Left lung (tissue), 10 donors: ENCODE data around the gene MYL5. TPM values are rescaled to one million over a fixed set of nuclear protein-coding genes. Genes with fewer than 3 reads are reported as not detected.

Experiments
- ATAC-seq: fragments of 200-7000 bp; cut with Tn5 transposase; one replicate; pipeline ENCODE4 v1.9.1; 2020; ENCODE audit warnings: moderate library complexity
- DNase-seq, 4 donors: peaks; one replicate each; pipeline ENCODE4 v3.0.0-alpha.2; 2013 to 2020
- H3K27ac ChIP-seq, 2 donors: fragments of 200-600 bp; sonication (generic) in 1 of 2; one replicate each; pipeline versions ENCODE4 v1.5.0 to v1.8.0; 2020 to 2021
- H3K27me3 ChIP-seq, 2 donors: fragments of 200-600 bp; sonication (generic) in 1 of 2; one replicate each; pipeline versions ENCODE4 v1.5.0 to v1.8.0; 2020 to 2021
- H3K36me3 ChIP-seq, 2 donors: fragments of 200-600 bp; sonication (generic) in 1 of 2; one replicate each; pipeline versions ENCODE4 v1.5.0 to v1.8.0; 2020 to 2021
- H3K4me1 ChIP-seq, 2 donors: fragments of 200-600 bp; one replicate each; pipeline ENCODE4 v1.8.0; 2021
- H3K4me3 ChIP-seq, 2 donors: fragments of 200-600 bp; sonication (generic) in 1 of 2; one replicate each; pipeline versions ENCODE4 v1.5.0 to v1.8.0; 2020 to 2021; ENCODE audit warnings: mild to moderate bottlenecking in 1 of 2
- H3K9me3 ChIP-seq, 2 donors: fragments of 200-600 bp; sonication (generic) in 1 of 2; one replicate each; pipeline versions ENCODE4 v1.5.0 to v1.8.0; 2020 to 2021
- intact Hi-C, 2 donors: fragments of 100-400 bp; cut with DNase I; formaldehyde crosslinking; loops; one replicate each; pipeline versions ENCODE4 v1.11.2 to v1.14.2; 2022
- polyA plus RNA-seq, 6 donors: library from polyadenylated mRNA; unstranded; fragments of 120-200 nt; gene quantifications; one replicate each; pipeline ENCODE4 v1.2.1, GENCODE V29; 2013; ENCODE audit not compliant: insufficient read length in 6 of 6
- total RNA-seq, 2 donors: library from RNA; stranded (reverse); fragmentation: NEBNext Ultra II Directional; extraction: Animal tissue kit (Norgen Biotek cat#: 25700); gene quantifications; one replicate each; pipeline ENCODE4 v1.2.1, GENCODE V29; 2021
- TF ChIP-seq, protein P1 (sequence below), 2 donors: fragments of 200-600 bp; sonication (generic) in 1 of 2; IDR thresholded peaks; one replicate each; pipeline versions ENCODE4 v1.5.0 to v1.8.0; 2021; ENCODE audit warnings: antibody characterized with exemption in 2 of 2
- donor health status: DM: no; HTN: yes; CAD: no.
- donor health status: DM: no; HTN: no; CAD: no.

MYL5 gene
- total and polyA plus RNA-seq, 8 donors = 7.8 to 23.2 (median 17.5) TPM

DNA sequence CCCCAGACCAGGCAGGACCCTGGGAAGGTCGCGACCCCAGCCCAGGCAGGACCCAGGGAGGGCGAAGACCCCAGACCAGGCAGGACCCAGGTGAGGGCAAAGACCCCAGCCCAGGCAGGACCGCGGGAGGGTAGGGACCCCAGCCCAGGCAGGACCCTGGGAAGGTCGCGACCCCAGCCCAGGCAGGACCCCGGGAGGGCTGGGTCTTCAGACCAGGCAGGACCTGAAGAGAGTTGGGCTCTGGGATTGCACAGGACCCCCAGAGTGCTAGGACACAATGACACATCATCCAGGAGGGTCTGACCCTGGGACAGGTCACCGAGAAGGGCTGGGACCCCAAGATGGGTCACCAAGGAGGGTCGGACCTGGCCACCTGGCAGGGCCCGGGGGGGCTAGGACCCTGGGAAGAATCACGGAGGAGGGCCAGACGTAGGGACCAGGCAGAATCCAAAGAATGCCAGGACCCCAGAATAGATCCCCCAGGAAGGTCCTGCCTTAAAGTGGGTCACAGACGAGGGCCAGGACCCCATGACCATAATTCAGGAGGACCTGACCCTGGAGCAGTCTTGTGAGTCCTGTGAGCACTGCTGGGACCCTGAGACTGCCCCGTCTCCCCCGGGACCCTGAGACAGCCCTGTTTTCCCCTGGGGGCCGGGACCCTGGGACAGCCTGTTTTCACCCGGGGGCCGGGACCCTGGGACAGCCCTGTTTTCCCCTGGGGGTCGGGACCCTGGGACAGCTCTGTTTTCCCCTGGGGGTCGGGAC is 32.7 kb downstream of the MYL5 start:
- H3K27me3 ChIP-seq = no peaks in the 10 kb centered on the region
- H3K4me1 ChIP-seq = peaks cover 13 to 34% of the 10 kb centered on the region in 2 donors
- TF ChIP-seq, protein P1, sequence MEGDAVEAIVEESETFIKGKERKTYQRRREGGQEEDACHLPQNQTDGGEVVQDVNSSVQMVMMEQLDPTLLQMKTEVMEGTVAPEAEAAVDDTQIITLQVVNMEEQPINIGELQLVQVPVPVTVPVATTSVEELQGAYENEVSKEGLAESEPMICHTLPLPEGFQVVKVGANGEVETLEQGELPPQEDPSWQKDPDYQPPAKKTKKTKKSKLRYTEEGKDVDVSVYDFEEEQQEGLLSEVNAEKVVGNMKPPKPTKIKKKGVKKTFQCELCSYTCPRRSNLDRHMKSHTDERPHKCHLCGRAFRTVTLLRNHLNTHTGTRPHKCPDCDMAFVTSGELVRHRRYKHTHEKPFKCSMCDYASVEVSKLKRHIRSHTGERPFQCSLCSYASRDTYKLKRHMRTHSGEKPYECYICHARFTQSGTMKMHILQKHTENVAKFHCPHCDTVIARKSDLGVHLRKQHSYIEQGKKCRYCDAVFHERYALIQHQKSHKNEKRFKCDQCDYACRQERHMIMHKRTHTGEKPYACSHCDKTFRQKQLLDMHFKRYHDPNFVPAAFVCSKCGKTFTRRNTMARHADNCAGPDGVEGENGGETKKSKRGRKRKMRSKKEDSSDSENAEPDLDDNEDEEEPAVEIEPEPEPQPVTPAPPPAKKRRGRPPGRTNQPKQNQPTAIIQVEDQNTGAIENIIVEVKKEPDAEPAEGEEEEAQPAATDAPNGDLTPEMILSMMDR (IDR thresholded peaks at IDR 0.05) = no peak
- H3K4me3 ChIP-seq = peak overlapping the region; percentile 21 to 78
- DNase-seq (no peak), ATAC-seq (no peak)
- intact Hi-C loops = no loop called here
- peak overlapping the region in 1 of 2 donors; percentile 23 for H3K27ac ChIP-seq
- no peaks in the 10 kb centered on the region for H3K9me3 ChIP-seq
- H3K36me3 ChIP-seq = no peaks in the 10 kb centered on the region

DNA sequence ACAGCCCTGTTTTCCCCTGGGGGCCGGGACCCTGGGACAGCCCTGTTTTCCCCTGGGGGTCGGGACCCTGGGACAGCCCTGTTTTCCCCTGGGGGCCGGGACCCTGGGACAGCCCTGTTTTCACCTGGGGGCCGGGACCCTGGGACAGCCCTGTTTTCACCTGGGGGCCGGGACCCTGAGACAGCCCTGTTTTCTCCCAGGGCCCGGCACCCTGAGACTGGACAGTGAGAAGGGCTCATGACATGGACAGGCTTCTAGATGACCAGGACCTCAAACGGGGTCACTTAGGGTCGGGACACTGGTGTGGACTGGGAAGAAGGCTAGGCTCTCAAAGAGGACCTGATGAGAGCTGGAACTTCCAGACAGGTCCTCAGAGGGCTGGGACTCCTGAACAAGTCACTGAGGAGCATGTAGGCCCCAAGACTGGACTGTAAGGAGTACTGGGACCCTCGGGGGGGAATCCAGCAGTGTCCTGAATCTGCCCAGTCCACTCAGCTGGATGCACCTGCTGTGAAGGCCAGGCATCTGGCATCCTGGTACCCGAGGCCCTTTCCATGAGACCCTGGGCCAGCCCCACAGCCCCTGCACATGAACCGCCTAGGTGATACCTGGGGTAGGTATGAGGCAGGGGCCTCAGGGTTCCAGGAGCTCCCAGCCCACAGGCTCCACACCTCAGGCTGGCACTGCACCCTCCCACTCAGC is 33.7 kb downstream of the MYL5 start:
- TF ChIP-seq, protein P1 (IDR thresholded peaks at IDR 0.05) = no peak
- H3K36me3 ChIP-seq = no peaks in the 10 kb centered on the region
- DNase-seq = no peak
- intact Hi-C loops = no loop called here
- H3K27ac ChIP-seq = no peak overlapping the region
- H3K9me3 ChIP-seq = no peaks in the 10 kb centered on the region
- H3K4me1 ChIP-seq = peaks cover 13 to 34% of the 10 kb centered on the region in 2 donors
- no peaks in the 10 kb centered on the region for H3K27me3 ChIP-seq
- ATAC-seq = no peak
- peak overlapping the region in 1 of 2 donors; percentile 6 for H3K4me3 ChIP-seq

DNA sequence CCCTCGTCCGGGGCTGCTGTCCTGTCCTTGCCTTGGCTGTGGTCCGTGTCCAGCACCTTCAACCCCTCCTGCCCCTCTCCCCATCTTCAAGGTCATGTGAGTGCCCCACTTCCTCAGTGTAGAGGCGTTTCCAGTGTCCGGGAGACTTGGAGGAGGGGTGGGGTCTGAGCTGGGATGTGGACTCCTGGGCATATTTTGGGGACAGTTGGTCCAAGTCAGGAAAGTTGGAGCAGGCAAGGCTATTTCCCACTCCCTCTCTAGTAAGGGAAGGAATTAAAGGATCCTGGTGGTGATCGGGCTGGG is 34.2 kb downstream of the MYL5 start:
- peaks cover 13 to 34% of the 10 kb centered on the region in 2 donors for H3K4me1 ChIP-seq
- H3K9me3 ChIP-seq = no peaks in the 10 kb centered on the region
- no peak overlapping the region for H3K27ac ChIP-seq
- intact Hi-C loops = no loop called here
- TF ChIP-seq, protein P1 (IDR thresholded peaks at IDR 0.05) = no peak
- peak overlapping the region in 1 of 2 donors; percentile 6 for H3K4me3 ChIP-seq
- H3K27me3 ChIP-seq = no peaks in the 10 kb centered on the region
- no peaks in the 10 kb centered on the region for H3K36me3 ChIP-seq
- no peak for ATAC-seq
- DNase-seq = no peak

DNA sequence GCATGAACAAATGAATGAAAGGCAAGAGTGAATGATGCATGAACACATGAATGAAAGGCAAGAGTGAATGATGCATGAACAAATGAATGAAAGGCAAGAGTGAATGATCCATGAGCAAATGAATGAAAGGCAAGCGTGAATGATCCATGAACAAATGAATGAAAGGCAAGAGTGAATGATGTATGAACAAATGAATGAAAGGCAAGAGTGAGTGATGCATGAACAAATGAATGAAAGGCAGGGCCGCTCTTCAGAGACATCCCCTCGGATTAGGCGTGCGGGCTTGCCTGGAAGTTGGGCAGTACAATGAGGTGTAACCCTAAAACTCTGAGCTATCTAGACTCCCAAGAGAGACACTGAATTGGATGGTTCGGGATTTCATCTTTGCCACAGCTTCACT is 35.0 kb downstream of the MYL5 start:
- no peaks in the 10 kb centered on the region for H3K27me3 ChIP-seq
- H3K4me1 ChIP-seq = peaks cover 13 to 34% of the 10 kb centered on the region in 2 donors
- DNase-seq (no peak), ATAC-seq (no peak)
- TF ChIP-seq, protein P1 (IDR thresholded peaks at IDR 0.05) = no peak
- peaks cover 0 to 5% of the 10 kb centered on the region in 2 donors for H3K36me3 ChIP-seq
- intact Hi-C loops = no loop called here
- H3K9me3 ChIP-seq = no peaks in the 10 kb centered on the region
- H3K4me3 ChIP-seq = no peak overlapping the region
- peak overlapping the region in 1 of 2 donors; percentile 38 for H3K27ac ChIP-seq

DNA sequence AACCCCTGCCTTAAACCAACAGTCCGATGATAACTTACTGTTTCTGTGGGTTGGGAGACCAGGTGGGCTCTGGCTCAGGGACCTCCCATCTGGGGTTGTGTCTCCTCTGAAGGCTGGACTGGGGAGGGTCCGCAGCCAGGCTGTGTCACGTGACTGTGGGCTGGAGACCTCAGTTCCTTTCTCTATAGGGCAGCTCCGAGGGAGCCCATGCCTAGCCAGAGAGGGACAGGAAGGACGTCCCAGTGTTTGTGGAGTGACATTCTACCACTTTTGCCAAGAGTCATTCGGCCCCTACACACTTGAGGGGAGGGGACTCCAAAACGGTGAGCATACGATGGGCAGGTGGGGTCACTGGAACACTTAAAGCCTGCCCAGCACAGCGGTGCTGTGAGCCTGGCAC is 35.8 kb downstream of the MYL5 start:
- Histone ChIP-seq H3K4me3 (no peak overlapping the region), H3K9me3 (no peaks in the 10 kb centered on the region), H3K36me3 (peaks cover 0 to 8% of the 10 kb centered on the region in 2 donors), H3K4me1 (peaks cover 13 to 34% of the 10 kb centered on the region in 2 donors), H3K27me3 (no peaks in the 10 kb centered on the region), H3K27ac (peak overlapping the region in 1 of 2 donors; percentile 38)
- intact Hi-C loops = no loop called here
- TF ChIP-seq, protein P1 (IDR thresholded peaks at IDR 0.05) = no peak
- no peak for DNase-seq
- no peak for ATAC-seq
